Hematopoietic multipotent progenitor cell treated with erythropoietin and hydrocortisone succinate and interleukin-3 and kit ligand, for 17 days (in vitro differentiated cells): Measurements from ENCODE around the gene KLK15.

Source experiments
- DNase-seq: peaks from one replicate; pipeline ENCODE4 v3.0.0-alpha.2; 2015; ENCODE audit warnings: low spot score

KLK15 gene

GRCh38 chr19:50843701-50844221 lies 10.4 kb upstream of the KLK15 start:
- no peak for DNase-seq

DNA sequence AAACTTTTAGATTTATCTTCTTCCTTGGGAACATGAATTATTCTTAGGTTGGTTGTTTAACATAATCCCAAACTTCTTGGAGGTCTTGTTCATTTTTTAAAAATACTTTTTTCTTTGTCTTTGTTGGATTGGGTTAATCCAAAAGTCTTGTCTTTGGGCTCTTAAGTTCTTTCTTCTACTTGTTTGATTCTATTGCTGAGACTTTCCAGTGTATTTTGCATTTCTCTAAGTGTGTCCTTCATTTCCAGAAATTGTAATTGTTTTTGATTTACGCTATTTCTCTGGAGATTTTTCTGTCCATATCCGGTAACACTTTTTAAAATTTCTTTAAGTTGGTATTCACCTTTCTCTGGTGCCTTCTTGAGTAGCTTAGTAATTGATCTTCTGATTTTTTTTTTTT lies 9.8 kb upstream of the KLK15 start:
- DNase-seq: no peak

DNA sequence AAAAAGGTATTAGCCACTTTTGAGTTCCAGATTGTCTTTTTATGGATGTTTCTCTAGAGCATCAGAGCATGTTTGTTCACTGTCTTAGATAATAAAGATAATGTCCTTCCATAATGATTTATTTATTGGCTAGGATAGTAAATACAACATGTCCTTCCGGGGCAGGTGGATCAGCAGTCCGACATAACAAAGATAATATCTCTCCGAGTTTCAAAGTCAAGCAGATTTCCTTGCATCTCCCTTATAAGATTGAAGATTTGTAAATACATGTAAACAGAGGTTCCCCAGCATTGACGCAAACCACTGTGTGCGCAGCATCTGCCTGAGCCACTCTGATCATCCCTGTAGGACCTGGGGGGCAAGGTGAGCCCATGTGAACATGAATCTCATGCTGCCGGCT lies 8.8 kb upstream of the KLK15 start:
- no peak for DNase-seq

DNA sequence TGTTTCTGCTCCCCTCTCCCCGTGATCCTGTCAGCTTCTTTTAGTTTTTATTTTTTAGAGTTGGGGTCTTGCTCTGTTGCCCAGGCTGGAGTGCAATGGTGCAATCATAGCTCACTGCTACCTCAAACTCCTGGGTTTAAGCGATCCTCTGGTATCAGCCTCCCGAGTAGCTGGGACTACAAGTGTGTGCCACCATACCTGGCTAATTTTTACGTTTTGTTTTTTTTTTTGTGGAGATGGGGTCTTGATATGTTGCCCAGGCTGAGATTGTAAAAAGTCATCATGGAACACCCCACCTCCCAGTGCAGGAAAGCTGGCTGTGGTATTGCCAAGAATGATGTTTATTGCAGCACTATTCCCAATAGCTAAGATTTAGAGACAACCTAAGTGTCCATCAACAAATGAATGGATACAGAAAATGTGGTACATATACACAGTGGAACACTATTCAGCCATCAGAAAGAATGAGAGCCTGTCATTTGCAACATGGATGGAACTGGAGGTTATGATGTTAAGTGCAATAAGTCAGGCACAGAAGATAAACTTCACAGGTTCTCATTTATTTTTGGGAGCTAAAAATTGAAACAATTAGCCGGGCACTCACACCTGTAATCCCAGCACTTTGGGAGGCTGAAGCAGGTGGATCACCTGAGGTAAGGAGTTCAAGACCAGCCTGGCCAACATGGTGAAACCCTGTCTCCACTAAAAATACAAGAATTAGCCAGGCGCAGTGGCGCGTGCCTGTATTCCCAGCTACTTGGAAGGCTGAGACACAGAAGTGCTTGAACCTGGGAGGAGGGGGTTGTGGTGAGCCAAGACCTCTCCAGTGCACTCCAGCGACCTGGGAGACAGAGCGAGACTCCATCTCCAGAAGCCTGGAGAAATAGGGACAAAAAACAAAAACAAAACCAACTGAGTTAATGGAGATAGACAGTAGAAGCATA lies 6.6 kb upstream of the KLK15 start:
- no peak for DNase-seq

GRCh38 chr19:50838239-50838638 lies 4.9 kb upstream of the KLK15 start:
- DNase-seq: no peak

DNA sequence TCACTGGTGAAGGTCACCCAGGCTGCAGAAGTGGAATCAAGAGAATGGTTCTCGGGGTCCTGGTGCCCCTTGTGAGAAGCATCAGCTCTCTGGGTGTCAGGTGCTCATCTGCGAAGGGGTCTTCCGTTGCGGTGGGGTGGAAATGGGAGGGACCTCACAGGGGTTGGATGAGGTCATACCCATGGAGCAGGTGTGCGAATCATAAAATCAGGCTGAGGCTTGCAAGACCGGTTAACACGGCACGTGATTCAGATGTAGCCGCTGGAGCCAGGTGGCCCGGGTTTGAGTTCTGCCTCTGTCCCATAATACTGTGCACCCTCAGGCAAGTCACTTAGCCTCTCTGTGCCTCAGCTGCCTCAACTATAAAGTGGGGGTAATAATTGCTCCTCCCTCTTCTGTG lies 3.9 kb upstream of the KLK15 start:
- DNase-seq: no peak

- no peak for DNase-seq
These were observed 3.3 kb upstream of the KLK15 start for GRCh38 chr19:50836543-50837195.

GRCh38 chr19:50835785-50836542 lies 2.6 kb upstream of the KLK15 start:
- peak; percentile 37 for DNase-seq

- no peak for DNase-seq
These were observed 1.9 kb upstream of the KLK15 start for GRCh38 chr19:50835103-50835784.

DNA sequence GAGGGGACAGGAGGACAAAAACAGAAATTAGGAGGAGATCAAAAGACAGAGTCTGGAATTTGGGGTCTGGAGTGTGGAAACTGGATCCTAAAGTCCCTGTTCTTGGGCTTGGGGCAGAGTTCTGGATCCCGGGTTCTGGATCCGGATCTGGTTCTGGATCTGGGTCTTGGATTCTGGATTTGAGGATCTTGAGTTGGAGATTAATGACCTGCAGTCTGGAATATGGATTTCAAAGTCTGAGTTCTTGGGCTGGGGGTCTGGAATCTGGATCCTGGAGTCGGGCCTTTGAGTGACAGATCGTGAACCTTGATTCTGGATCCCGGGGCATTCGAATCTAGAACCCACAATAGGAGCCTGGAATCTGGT lies 411 bp upstream of the KLK15 start:
- DNase-seq: no peak

- no peak for DNase-seq
These were observed 708 bp downstream of the KLK15 start for GRCh38 chr19:50832666-50833065.

- no peak for DNase-seq
These were observed 2.4 kb downstream of the KLK15 start for GRCh38 chr19:50831026-50831396.

DNA sequence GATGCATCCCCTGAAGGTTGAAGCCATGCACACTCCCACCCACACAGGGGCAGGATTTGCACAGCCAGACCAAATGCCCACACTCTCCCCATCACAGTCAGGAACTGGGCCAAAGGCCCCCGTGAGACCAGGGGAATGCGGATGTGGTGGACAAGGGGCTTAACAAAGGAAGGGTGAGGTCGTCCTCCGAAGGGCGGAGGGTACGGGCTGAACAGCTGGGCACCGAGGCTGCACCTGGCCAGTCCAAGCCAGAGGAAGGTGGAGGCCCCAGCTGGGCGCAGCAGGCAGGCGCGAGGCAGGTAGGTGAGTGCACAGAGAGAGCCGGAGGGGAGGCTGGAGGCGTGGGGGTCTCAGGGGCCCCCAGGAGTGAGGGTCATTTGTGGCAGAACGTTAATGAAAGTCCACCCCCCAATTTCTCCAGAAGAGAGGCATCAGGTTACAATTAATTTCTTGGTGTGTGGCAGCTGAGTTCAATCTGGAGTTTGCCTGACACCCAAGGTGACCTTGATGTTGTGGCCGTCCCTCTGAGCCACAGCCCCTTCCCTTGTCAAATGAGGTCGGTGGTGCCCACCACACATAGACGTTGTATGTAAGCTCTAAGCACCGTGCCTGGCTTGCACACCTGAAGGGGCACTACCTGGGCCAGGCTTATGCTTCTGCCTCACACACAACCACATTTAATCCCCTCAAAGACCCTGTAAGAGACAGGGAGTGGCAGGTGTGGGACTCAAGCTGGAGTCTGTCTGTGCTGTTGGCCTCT lies 2.9 kb downstream of the KLK15 start:
- no peak for DNase-seq

DNA sequence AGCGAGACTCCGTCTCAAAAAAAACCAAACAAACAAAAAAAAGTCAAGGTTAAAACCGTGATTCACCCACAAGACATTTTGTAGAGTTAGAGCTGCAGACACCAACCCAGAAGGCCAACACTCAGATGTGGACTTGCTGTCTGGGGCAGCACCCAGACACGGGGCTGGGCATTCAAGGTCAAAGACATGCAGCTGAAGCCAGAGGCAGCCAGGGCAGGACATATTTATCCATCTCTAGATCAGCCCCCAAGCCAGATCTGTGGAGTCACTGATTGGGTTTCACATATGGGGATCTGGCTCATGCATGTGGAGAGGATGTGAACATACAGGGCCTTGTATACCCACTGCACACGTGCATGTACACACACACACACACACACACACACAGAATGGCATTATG lies 3.6 kb downstream of the KLK15 start:
- no peak for DNase-seq

GRCh38 chr19:50827476-50827875 lies 5.9 kb downstream of the KLK15 start:
- DNase-seq: no peak

GRCh38 chr19:50826492-50827240 lies 6.7 kb downstream of the KLK15 start:
- no peak for DNase-seq

GRCh38 chr19:50823389-50824042 lies 9.9 kb downstream of the KLK15 start, which contains the start of gene KLK1:
Gene KLK1, minus strand, starts transcription at chr19:50823787. Its CDS starts 39 bp downstream, at chr19:50823748.
- no peak for DNase-seq

GRCh38 chr19:50822661-50823208 lies 10.6 kb downstream of the KLK15 start:
- no peak for DNase-seq

DNA sequence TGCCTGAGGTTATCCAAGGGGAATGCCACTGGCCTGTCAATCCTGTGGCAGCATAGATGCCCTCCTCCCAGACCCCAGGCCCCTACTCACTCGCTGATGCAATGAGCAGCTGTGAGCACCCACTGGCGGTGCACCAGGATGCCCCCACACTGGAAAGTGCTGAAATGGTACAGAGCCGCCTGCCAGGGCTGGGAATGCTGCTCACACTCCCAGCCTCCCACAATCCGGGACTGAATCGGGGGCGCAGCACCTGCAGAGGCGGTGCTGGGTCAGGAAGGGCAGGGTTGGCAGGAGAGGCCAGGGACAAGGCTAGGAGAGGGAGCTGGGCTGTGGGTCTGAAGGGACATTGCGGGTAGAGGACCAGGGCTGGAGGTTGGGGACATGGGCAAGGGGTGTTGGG lies 11.8 kb downstream of the KLK15 start:
- no peak for DNase-seq

DNA sequence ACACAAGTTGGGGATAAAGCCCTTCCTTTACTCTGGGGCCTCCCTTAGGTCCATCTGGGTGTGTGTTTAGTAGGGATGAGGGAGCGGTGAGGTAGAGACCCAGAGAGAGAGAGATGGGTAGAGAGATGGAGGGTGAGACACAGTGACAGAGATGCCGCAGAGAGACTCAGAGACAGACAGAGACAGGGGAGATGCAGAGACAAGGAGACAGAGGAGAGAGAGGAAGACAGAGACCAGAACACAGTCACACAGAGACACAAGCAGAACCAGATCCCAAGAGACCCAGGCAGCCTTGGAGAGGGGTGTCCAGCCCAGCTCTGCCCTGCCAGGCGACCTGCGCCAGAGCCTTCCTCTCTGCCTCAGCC lies 12.1 kb downstream of the KLK15 start:
- DNase-seq: no peak
